WTC11 (cell line): ENCODE results near the gene FSTL4.

Source experiments
- CTCF ChIP-seq: fragments of 200-600 bp; IDR thresholded peaks from 2 replicates; pipeline ENCODE4 v1.8.0; 2022; ENCODE audit warnings: antibody characterized with exemption
- ESRRA ChIP-seq: sonication (generic); formaldehyde crosslinking; IDR thresholded peaks from 2 replicates; pipeline ENCODE4 v1.8.1; 2022; ENCODE audit warnings: mild to moderate bottlenecking, missing genetic modification reagents, borderline replicate concordance
- FOXP1 ChIP-seq: sonication (generic); formaldehyde crosslinking; IDR thresholded peaks from 2 replicates; pipeline ENCODE4 v1.8.0; 2022; ENCODE audit warnings: missing genetic modification reagents, mild to moderate bottlenecking, moderate library complexity, borderline replicate concordance
- MLX ChIP-seq: sonication (generic); formaldehyde crosslinking; IDR thresholded peaks from 2 replicates; pipeline ENCODE4 v1.8.1; 2023; ENCODE audit warnings: mild to moderate bottlenecking, missing genetic modification reagents, moderate library complexity
- USF2 ChIP-seq: sonication (generic); formaldehyde crosslinking; IDR thresholded peaks from 2 replicates; pipeline ENCODE4 v1.8.1; 2023; ENCODE audit warnings: mild to moderate bottlenecking, missing genetic modification reagents, moderate library complexity
- ZBTB21 ChIP-seq: sonication (generic); formaldehyde crosslinking; IDR thresholded peaks from 2 replicates; pipeline ENCODE4 v1.8.1; 2023; ENCODE audit warnings: mild to moderate bottlenecking, missing genetic modification reagents, borderline replicate concordance
- ZNF281 ChIP-seq: sonication (generic); formaldehyde crosslinking; IDR thresholded peaks from 2 replicates; pipeline ENCODE4 v1.8.0; 2023; ENCODE audit warnings: mild to moderate bottlenecking, missing genetic modification reagents
- TF ChIP-seq, protein P1 (sequence below): sonication (generic); formaldehyde crosslinking; conservative IDR thresholded peaks from 2 replicates; pipeline ENCODE4 v1.8.1; 2022; ENCODE audit warnings: mild to moderate bottlenecking, missing genetic modification reagents

DNA sequence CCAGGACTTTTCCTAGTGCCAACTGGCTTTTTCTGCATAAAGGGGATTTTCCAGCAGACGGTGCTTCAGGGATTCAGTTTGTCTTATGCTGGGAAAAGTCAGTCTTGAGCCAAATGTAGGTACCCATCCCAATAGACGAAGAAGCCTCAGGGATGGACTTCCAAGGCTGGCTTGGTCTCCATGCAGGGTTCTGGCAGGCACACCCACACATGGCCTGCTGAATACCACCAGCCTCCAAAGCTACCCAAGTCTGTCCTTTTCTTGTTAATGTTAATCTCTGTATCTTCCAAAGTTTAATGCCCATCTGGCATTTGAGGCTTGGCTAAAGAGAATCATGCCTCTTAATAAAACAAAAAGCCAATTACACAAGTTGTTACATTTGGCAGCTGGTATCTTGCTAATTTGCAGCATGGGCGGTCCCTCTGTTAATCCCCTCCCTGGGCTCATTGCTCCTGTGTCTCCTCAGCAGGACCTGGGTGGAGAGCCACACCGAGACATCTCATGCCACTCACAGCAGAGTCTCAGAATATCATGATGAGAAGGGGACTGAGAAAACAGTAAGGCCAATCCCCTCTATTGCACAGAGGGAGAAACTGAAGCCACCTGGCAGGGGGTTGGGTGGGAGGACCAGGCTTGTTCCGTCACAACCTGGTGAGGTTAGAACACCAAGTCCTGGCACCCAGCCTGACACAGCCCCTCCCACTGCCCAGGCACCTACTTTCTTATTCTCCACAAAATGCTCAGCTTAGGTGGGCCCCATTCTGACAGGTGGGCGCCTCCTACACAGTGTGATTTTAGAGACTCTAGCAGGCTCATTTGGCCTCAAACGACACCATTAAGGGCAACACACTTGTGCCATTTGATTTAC, 243.2 kb downstream of the FSTL4 start:
- no peak for TF ChIP-seq FOXP1 (CRISPR knock-in tag)
- no peak for TF ChIP-seq CTCF
- TF ChIP-seq, protein P1, sequence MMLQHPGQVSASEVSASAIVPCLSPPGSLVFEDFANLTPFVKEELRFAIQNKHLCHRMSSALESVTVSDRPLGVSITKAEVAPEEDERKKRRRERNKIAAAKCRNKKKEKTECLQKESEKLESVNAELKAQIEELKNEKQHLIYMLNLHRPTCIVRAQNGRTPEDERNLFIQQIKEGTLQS (CRISPR knock-in tag), result no peak
- TF ChIP-seq ESRRA (CRISPR knock-in tag), result no peak
- no peak for TF ChIP-seq ZNF281 (CRISPR knock-in tag)
- no peak for TF ChIP-seq MLX (CRISPR knock-in tag)
- TF ChIP-seq USF2 (CRISPR knock-in tag), result no peak
- TF ChIP-seq ZBTB21, result no peak
